GM18861 (cell line): ENCODE results near the gene PHF10.
"Not testable (repeated sequence)": the region's sequence is repeated elsewhere in the genome, so short reads cannot be mapped to it uniquely, and the experiment has no call there.

Experiments used
- ATAC-seq: cut with Tn5 transposase; IDR thresholded peaks from one replicate; pipeline ENCODE4 v1.9.1; 2021; ENCODE audit not compliant: unreplicated experiment

PHF10 gene

GRCh38 chr6:169724494-169725124 is at the start of gene PHF10:
PHF10 (minus strand) TSS chr6:169724500; CDS start chr6:169723931, 569 bp downstream.
- peak; percentile 31 for ATAC-seq

- ATAC-seq, result no peak
These were observed 42.8 kb upstream of the PHF10 start for GRCh38 chr6:169766921-169767736.

DNA sequence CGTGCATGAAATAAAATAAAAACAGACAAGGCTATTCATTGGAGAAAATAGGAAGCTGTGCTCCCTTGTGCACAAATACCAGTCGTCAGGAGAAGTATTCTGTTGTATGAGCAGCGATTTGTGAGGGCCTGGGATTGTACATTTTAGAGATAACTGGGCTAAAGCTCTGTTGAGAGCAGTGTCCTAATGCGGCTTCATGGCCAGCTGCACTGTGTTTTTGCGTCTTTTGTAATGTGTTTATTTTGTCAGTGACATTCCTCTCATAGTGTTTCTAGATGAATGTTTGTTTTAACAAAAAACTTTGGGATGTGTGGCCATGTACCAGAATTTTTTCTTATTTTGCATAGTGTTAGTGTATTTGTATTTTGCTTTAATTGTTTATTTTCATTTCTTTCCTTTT is 41.9 kb upstream of the PHF10 start:
- ATAC-seq, result no peak

- ATAC-seq, result not testable (repeated sequence)
These were observed 41.5 kb upstream of the PHF10 start for GRCh38 chr6:169765789-169766188.

DNA sequence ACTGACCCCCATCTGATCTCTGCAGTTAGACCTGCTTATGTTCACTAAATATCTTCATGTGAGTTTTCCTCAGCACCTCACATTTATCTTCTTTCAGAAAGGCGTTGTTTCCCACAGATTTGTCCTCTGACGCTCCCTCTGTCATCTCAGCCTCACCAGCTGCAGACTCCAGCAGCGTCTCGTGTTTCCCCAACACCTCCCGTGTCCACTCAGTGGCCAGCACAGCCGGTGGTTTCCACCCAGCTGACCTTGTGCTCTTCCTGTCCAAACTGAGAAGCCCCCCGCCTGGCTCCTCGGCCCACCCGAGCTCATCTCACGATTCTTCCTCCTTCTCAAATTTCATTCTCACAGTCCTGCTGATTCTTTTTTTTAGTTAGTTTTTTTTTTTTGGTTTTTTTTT is 39.6 kb upstream of the PHF10 start:
- ATAC-seq, result no peak

GRCh38 chr6:169763308-169763707 is 39.0 kb upstream of the PHF10 start:
- ATAC-seq, result no peak

DNA sequence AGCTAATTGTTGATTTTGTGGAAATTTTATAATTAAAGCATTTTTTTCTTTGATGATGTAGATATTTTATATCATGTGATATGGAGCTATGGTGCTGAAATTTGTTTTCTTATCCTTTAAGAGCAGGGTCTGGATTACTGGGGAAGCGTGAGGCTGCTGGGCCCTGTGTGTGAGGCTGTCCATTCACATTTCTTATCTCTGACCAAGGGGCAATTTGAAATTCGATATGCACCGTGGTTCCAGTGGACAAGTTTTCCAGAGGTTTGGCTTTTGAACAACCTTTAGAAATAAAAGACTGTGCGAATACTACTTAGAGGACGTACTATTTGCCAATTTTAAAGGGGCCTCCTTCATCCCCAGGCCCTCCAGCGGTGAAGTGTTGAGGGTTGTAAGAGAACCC is 30.9 kb upstream of the PHF10 start:
- no peak for ATAC-seq

DNA sequence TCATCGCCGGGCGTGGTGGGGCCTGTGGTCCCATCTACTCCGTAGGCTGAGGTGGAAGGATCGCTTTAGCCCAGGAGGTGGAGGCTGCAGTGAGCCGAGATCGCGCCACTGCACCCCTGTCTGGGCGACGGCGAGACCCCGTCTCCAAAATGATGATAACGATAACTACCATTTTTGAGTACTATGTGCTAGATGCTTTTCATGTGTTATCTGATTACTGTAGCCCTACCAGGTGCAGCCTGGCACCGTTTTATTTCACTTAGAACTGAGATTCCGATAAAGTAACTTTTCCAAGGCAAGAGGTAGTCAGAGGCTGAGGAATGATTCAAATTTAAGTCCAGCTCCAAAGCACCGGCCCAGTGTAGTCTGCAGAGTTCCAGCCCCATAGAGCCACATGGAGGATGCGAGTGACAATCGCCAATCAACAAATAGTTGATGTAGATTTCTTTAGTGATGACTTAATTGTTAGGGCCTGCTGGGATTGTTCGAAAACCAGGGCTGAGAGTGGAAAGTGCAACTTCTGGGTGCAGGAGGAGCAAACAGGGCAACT is 27.8 kb upstream of the PHF10 start:
- no peak for ATAC-seq

DNA sequence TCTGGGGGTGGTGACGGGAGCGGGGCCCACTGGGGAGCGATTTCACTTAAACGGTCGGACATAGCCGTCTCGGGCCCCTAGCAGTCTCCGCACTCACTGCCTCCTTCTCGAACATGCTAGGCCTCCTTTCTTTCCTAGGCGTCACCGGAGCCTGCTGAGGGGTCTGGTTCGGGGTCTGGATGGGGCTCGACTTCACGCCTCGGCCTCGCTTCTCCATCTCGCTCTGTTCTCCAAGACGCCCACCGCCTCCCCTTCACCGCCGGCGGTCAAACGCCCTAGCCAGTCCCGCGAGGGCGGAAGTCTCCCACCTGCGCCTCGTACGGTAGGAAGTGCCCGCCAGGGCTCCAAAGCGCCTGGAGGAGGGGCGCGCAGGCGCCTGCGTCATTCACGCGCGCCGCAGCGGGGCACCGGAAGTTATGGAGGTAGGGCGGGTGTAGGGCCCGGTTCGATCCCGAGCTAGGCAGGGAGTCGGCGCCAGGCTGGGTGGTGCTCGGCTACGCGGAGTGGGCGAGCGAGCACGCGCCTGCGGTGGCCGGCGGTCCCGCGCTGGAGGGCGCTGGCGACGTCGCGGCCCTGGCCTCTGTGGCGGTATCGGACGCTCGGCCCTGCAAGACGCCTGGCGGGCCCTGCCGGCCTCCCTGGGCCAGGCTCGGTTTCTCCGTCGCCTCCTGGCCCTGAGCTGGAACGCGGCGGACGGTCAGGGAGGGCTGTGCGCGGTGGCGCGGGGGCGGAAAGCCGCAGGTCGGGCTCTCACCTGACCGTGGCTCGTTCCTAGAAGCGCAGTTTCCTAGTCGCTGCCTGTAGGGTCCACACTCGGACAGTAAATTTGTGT is 27.2 kb upstream of the PHF10 start, which contains the start of the genes DYNLT2 and ERMARD:
Gene DYNLT2, minus strand, starts transcription at position 331 of the 832 bp plus-strand sequence. Its CDS starts 114 bp downstream, at position 217.
Gene ERMARD, plus strand, starts transcription at position 381 of the 832 bp plus-strand sequence. Its CDS starts 36 bp downstream, at position 417.
- ATAC-seq, result peak; percentile 96

- no peak for ATAC-seq
These were observed 22.3 kb upstream of the PHF10 start for GRCh38 chr6:169746556-169746955.

- no peak for ATAC-seq
These were observed 21.1 kb upstream of the PHF10 start for GRCh38 chr6:169745405-169745804.

- no peak for ATAC-seq
These were observed 17.0 kb upstream of the PHF10 start for GRCh38 chr6:169741344-169741743.

- no peak for ATAC-seq
These were observed 14.8 kb upstream of the PHF10 start for GRCh38 chr6:169738976-169739529.

DNA sequence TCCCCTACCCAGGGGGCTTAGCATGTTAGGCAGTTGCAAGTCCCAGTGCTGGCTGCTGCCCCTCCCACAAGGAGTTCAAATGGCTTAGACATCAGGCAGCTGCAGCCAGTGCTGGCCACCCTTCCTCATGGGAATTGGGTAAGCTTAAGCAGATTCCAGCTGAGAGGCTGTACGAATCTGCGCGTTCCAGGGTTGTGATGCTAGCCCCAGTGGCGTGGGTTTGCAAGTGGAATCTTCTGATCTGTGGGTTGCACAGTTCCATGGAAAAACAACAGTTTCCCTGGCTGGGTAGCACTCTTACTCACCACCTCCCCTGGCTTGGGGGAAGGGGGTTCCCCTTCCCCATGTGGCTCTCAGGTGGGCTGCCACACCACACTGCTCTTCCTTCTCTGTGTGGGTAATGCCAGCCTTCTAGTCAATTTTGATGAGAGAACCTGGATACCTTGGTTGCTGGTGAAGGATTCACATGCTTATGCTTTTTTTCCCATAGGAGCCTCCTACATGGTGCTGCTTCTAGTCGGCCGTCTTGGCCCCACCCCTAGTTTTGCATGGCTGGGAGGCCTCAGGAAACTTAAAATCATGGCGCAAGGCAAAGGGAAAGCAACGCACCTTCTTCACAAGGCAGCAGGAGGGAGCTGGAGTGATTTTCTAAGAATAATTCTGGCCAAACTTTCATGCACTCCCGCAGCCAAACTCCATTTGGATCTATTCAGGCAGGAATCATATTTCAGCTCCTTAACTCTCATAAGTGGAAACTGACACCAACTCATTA is 14.1 kb upstream of the PHF10 start:
- no peak for ATAC-seq

DNA sequence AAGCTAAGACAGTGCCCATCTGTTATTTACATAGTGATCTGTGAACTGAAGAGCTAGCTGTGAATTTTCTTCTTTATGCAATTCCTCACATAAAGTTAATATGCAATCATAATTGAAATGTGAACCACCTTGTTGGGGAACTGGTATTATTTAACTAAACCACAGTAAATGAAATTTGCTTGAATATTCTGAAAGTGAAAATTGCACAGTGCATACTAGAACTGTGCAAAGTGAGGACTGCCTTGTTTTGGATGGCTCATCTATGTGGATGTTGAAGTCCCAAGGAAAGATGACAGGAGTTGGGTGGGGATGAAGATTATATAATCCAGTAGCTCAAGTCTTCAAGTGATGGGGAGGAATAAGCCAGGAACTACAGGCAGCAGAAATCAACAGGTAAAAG is 5.7 kb upstream of the PHF10 start:
- ATAC-seq, result no peak

- no peak for ATAC-seq
These were observed 2.7 kb upstream of the PHF10 start for GRCh38 chr6:169726963-169727362.

DNA sequence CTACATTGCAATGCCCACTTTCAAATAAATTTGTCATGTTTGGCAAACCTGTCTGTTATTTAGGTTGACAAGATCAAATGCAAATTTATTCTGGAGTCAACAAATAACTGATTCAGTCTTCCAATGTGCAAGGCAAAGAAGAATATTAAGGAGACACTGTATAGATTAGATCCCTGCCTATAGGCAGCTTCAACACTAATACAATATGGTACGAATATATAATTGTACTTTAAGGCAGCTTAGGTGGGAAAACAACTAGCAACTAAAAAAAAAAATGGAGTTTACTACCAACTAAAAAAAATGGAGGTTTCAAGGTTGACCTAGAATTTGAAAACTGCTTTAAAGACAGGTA is 1.7 kb upstream of the PHF10 start:
- ATAC-seq, result no peak

DNA sequence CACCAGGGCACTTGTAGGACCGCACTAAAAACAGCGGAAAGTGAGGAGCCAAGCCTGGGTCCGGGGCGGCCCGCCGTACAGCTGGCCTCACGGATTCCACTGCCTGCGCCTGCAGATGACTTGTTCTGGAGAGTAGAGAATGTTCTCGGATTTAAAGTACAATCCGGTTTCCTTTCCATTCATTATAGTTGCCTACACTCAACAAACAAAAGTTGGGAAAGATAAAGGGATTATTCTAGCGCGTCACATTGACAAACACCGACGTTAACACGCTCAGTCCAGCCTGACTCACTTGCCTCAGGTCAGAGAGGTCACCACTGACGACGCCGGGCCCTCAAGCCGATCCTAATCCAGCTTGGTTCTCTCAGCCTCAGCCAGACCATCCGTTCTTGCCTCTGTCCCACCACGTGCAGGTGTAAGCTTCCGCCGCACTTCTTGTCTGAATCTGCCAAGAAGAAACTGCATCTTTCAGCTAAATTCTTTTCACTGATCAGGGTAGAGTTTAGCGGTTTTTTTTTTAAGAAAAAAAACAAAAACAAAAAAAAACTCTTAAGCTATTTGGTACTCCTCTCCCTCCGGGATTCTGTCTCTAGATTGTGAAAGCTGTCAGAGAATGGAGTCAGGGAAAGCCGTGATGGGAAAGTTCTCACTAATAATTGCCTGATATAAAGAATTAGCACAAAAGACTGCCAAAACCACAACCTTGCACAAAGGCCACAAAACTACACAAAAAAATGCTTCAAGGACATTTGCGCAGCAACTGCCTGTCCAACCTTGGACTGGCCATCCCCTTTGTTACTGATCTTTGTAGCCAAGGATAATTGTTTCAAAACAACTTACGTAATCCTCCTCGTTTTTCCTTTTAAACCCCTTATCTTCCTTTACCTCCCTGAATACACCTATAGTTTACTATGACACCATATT is 1.1 kb upstream of the PHF10 start:
- ATAC-seq, result no peak

DNA sequence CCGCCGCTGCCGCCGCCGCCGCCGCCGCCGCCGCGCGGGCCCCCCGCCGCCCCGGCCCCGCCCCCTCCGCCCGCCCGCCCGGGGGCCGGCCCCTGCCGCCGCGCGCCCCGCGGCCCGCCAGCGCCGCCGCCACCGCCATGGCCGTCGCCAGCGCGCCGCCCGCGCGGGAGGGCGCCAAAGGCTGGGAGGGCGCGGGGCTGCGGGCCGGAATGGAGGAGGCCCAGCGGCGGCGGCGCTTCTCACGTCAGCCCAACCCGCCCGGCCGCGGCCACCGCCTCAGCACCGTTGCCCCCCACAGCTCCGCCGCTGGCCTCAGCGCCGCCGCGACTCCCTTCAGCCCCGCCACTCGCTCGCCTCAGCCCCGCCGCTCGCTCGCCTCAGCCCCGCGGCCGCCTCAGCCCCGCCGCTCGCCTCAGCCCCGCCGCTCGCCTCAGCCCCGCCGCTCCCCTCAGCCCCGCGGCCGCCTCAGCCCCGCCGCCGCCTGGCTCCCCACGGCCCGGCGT is 258 bp downstream of the PHF10 start:
- peak; percentile 22 for ATAC-seq
